ENCODE data around the gene ESRRA.

GRCh38 chr11:64357446-64357845 lies 52.1 kb downstream of the ESRRA start:
- TF ChIP-seq POLR2A (IDR thresholded peaks at IDR 0.05; ENCODE audit: low read depth, low read length), result no peak
- TF ChIP-seq TAF1 (IDR thresholded peaks at IDR 0.05; ENCODE audit: low read depth, low read length), result no peak
- TF ChIP-seq POLR2AphosphoS5 (IDR thresholded peaks at IDR 0.05; ENCODE audit: low read depth, low read length), result no peak
- TF ChIP-seq SPI1 (IDR thresholded peaks at IDR 0.05; ENCODE audit: low read depth, low read length), result no peak
- TF ChIP-seq PAX5 (IDR thresholded peaks at IDR 0.05; ENCODE audit: insufficient read depth, low read length, severe bottlenecking), result no peak
